ENCODE results near the gene CTNNA3. TPM values are rescaled to one million over a fixed set of nuclear protein-coding genes. Genes with fewer than 3 reads are reported as not detected.

Gene CTNNA3
- total RNA-seq, 1 experiment from 2014 or later, result 0.32 TPM

- Histone ChIP-seq H3K9me3 (ENCODE audit: control insufficient read depth in 1 of 2, insufficient read depth in 1 of 2, low read depth in 1 of 2, low read length in 2 of 2) (no peaks in the 10 kb centered on the region), H2AFZ (ENCODE audit: low read depth, low read length, poor library complexity, severe bottlenecking) (peak overlapping the region; percentile 81), H3K27me3 (ENCODE audit: insufficient read depth, low read length) (no peaks in the 10 kb centered on the region), H3K79me2 (ENCODE audit: insufficient read depth, low read length) (no peaks in the 10 kb centered on the region), H3K9me2 (ENCODE audit: insufficient read depth) (no peaks in the 10 kb centered on the region), H3K4me2 (ENCODE audit: low read length) (no peak overlapping the region), H4K20me1 (ENCODE audit: insufficient read depth) (no peaks in the 10 kb centered on the region), H3K4me1 (ENCODE audit: control insufficient read depth in 1 of 2, insufficient read depth in 2 of 2, low read length in 2 of 2) (peaks cover 0 to 3% of the 10 kb centered on the region in 2 experiments; a peak in 2 of 4 replicates), H3K4me3 (replicated peaks in 1 of 2; ENCODE audit: low read depth in 1 of 2, low read length in 2 of 2) (no peak overlapping the region), H3K9ac (ENCODE audit: low read length) (no peak overlapping the region), H3K27ac (ENCODE audit: low read depth, low read length) (no peak overlapping the region), H3K36me3 (ENCODE audit: control insufficient read depth in 1 of 2, insufficient read depth in 2 of 2, low read length in 2 of 2) (no peaks in the 10 kb centered on the region)
- TF ChIP-seq ZFX (IDR thresholded peaks at IDR 0.05) (no peak), ZBTB33 (IDR thresholded peaks at IDR 0.05; ENCODE audit: extremely low read depth, insufficient replicate concordance, low read length) (no peak)
- RAD21 ChIA-PET (ENCODE audit: low non-redundant PET in 1 of 2, low total read pairs in 2 of 2, uncharacterized antibody in 2 of 2, unreplicated experiment in 2 of 2), result interaction anchor here in 1 of 2 experiments (1.6 kb wide), 1 partner anchor 82 kb away, joined by 11 read pairs; no protein-coding TSS in a partner anchor
- POLR2A ChIA-PET, result no interaction called here
- DNase-seq (ENCODE audit: low read depth, low spot score), result no peak
- intact Hi-C loops (cut with micrococcal nuclease), result no loop called here
- BruUV-seq (replicated peaks), result no TSS peak
- ATAC-seq, result no peak
- CTCF ChIA-PET, result interaction anchor here (0.9 to 4.7 kb wide), 7 partner anchors 9 to 90 kb away, joined by 3 to 52 read pairs (median 10); no protein-coding TSS in a partner anchor
Measured at GRCh38 chr10:67698164-67698563, 2.2 kb upstream of the CTNNA3 start.

- Histone ChIP-seq H3K36me3 (ENCODE audit: control insufficient read depth in 1 of 2, insufficient read depth in 2 of 2, low read length in 2 of 2) (no peaks in the 10 kb centered on the region), H4K20me1 (ENCODE audit: insufficient read depth) (no peaks in the 10 kb centered on the region), H3K27ac (ENCODE audit: low read depth, low read length) (no peak overlapping the region), H3K9me2 (ENCODE audit: insufficient read depth) (no peaks in the 10 kb centered on the region), H2AFZ (ENCODE audit: low read depth, low read length, poor library complexity, severe bottlenecking) (peak overlapping the region; percentile 81), H3K9ac (ENCODE audit: low read length) (no peak overlapping the region), H3K79me2 (ENCODE audit: insufficient read depth, low read length) (no peaks in the 10 kb centered on the region), H3K4me1 (ENCODE audit: control insufficient read depth in 1 of 2, insufficient read depth in 2 of 2, low read length in 2 of 2) (peaks cover 0 to 3% of the 10 kb centered on the region in 2 experiments; a peak in 2 of 4 replicates), H3K9me3 (ENCODE audit: control insufficient read depth in 1 of 2, insufficient read depth in 1 of 2, low read depth in 1 of 2, low read length in 2 of 2) (no peaks in the 10 kb centered on the region), H3K4me2 (ENCODE audit: low read length) (no peak overlapping the region), H3K27me3 (ENCODE audit: insufficient read depth, low read length) (no peaks in the 10 kb centered on the region), H3K4me3 (replicated peaks in 1 of 2; ENCODE audit: low read depth in 1 of 2, low read length in 2 of 2) (no peak overlapping the region)
- POLR2A ChIA-PET, result interaction anchor here (1.2 kb wide), 1 partner anchor 82 kb away, joined by 3 read pairs; no protein-coding TSS in a partner anchor
- ATAC-seq, result peak; percentile 94
- TF ChIP-seq ZFX (IDR thresholded peaks at IDR 0.05), result no peak
- no peak for TF ChIP-seq MAX (IDR thresholded peaks at IDR 0.05)
- no peak for TF ChIP-seq EZH2phosphoT487 (IDR thresholded peaks at IDR 0.05; ENCODE audit: borderline replicate concordance)
- peak; percentile 64 for TF ChIP-seq RAD21 (IDR thresholded peaks at IDR 0.05; ENCODE audit: low read depth)
- TF ChIP-seq EGR1 (IDR thresholded peaks at IDR 0.05; ENCODE audit: low read depth), result no peak; the same call in 1 of the 2 replicates
- peak; percentile 64 to 69 (median 66); a peak in 5 of 6 replicates for TF ChIP-seq CTCF (IDR thresholded peaks at IDR 0.05 in 2 of 3, conservative IDR thresholded peaks at IDR 0.05 in 1 of 3; ENCODE audit: borderline replicate concordance in 1 of 3, insufficient read depth in 1 of 3, low read depth in 2 of 3, low read length in 2 of 3)
- TF ChIP-seq ELF1 (IDR thresholded peaks at IDR 0.05; ENCODE audit: borderline replicate concordance, low read depth), result no peak
- CTCF ChIA-PET, result interaction anchor here (0.6 to 4.7 kb wide), 13 partner anchors 9 to 605 kb away, joined by 3 to 52 read pairs (median 3); no protein-coding TSS in a partner anchor
- BruUV-seq (replicated peaks), result no TSS peak
- RAD21 ChIA-PET (ENCODE audit: low non-redundant PET in 1 of 2, low total read pairs in 2 of 2, uncharacterized antibody in 2 of 2, unreplicated experiment in 2 of 2), result interaction anchor here (1.6 to 1.7 kb wide), 2 partner anchors 82 kb away, joined by 8 to 11 read pairs; no protein-coding TSS in a partner anchor
- intact Hi-C loops (cut with micrococcal nuclease), result loop anchor here (1.0 kb wide), 1 partner anchor 83 kb away; no protein-coding TSS in a partner anchor
- peak; percentile 41 for DNase-seq (ENCODE audit: low read depth, low spot score)
Measured at GRCh38 chr10:67697724-67698131, 1.7 kb upstream of the CTNNA3 start.
